Measurements from ENCODE around the gene KRTAP10-2. TPM values are rescaled to one million over a fixed set of nuclear protein-coding genes. Genes with fewer than 3 reads are reported as not detected.

The KRTAP10-2 gene
- total and polyA plus RNA-seq, 2 of the 4 experiments (the other 2 are of a cell fraction) = not detected

- CTCF ChIA-PET = no interaction called here
- Histone ChIP-seq H3K4me1 (ENCODE audit: control insufficient read depth, insufficient read depth, low read length) (no peaks in the 10 kb centered on the region), H3K23ac (ENCODE audit: low read depth, low read length) (no peak overlapping the region), H3K79me1 (ENCODE audit: low read depth in 1 of 2, low read length in 2 of 2) (no peaks in the 10 kb centered on the region), H3K18ac (ENCODE audit: low read depth, low read length) (no peak overlapping the region), H2AK5ac (ENCODE audit: low read depth, low read length) (no peak overlapping the region), H3K9me3 (ENCODE audit: control insufficient read depth, insufficient read depth, low read length) (peaks cover 11% of the 10 kb centered on the region), H3K56ac (ENCODE audit: extremely low read depth, insufficient read depth, low read length) (no peak overlapping the region), H4K8ac (ENCODE audit: low read depth in 2 of 2, low read length in 2 of 2) (no peak overlapping the region), H4K5ac (ENCODE audit: low read depth, low read length) (no peak overlapping the region), H3K9ac (ENCODE audit: low read depth, low read length) (no peak overlapping the region), H2BK120ac (ENCODE audit: low read depth, low read length) (no peak overlapping the region), H3K27me3 (ENCODE audit: control insufficient read depth, insufficient read depth, low read length) (no peaks in the 10 kb centered on the region), H3K36me3 (ENCODE audit: control insufficient read depth, insufficient read depth, low read length) (no peaks in the 10 kb centered on the region), H3K9me1 (ENCODE audit: insufficient read depth, low read length) (no peaks in the 10 kb centered on the region), H2BK15ac (ENCODE audit: low read depth, low read length) (no peak overlapping the region), H3K4me3 (ENCODE audit: insufficient read depth, low read depth, low read length) (no peak overlapping the region), H3K4ac (ENCODE audit: low read depth, low read length) (no peak overlapping the region), H3K27ac (ENCODE audit: insufficient read depth, low read length) (no peak overlapping the region), H2BK5ac (ENCODE audit: low read depth, low read length, poor library complexity, severe bottlenecking) (no peak overlapping the region), H2BK20ac (ENCODE audit: low read depth, low read length) (no peak overlapping the region), H3K4me2 (ENCODE audit: low read depth, low read length) (no peak overlapping the region), H3K14ac (replicated peaks; ENCODE audit: low read depth, low read length) (no peak overlapping the region), H4K20me1 (ENCODE audit: insufficient read depth, low read length) (no peaks in the 10 kb centered on the region), H2AFZ (replicated peaks; ENCODE audit: low read length, poor library complexity) (no peak overlapping the region), H4K91ac (ENCODE audit: insufficient read depth, low read depth, low read length) (no peak overlapping the region), H2AK9ac (replicated peaks; ENCODE audit: low read depth, low read length, poor library complexity) (no peak overlapping the region)
- intact Hi-C loops (cut with micrococcal nuclease) (no loop called here), dilution Hi-C loops (cut with HindIII; ENCODE audit: low sequenced_read_pairs, unreplicated experiment) (no loop called here), in situ Hi-C loops (cut with MboI; ENCODE audit: low sequenced_read_pairs) (loop anchor here (25.0 kb wide), 1 partner anchor 418 kb away; the partner anchor contains the start of gene SLX9)
- POLR2A ChIA-PET (ENCODE audit: unreplicated experiment) = no interaction called here
- DNase-seq = no peak
- WGBS, 2 experiments (ENCODE audit: extremely low coverage in 2 of 2, insufficient read length in 1 of 2) = 83% methylated on average over 13 of the region's 28 CpGs; no CpG with 5 or more reads in 1 of the 2 experiments
- BruUV-seq (replicated peaks) = no TSS peak
- no peak for ATAC-seq (ENCODE audit: low read depth)
- TF ChIP-seq BHLHE40 (IDR thresholded peaks at IDR 0.05; ENCODE audit: low read depth, low read length) (no peak), MXI1 (IDR thresholded peaks at IDR 0.05; ENCODE audit: borderline replicate concordance, low read depth, low read length) (no peak), NFE2L2 (IDR thresholded peaks at IDR 0.05; ENCODE audit: low read depth, low read length) (no peak), RAD21 (IDR thresholded peaks at IDR 0.05; ENCODE audit: low read length) (no peak)
- TF ChIP-seq, protein P1, sequence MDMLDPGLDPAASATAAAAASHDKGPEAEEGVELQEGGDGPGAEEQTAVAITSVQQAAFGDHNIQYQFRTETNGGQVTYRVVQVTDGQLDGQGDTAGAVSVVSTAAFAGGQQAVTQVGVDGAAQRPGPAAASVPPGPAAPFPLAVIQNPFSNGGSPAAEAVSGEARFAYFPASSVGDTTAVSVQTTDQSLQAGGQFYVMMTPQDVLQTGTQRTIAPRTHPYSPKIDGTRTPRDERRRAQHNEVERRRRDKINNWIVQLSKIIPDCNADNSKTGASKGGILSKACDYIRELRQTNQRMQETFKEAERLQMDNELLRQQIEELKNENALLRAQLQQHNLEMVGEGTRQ (IDR thresholded peaks at IDR 0.05; ENCODE audit: low read depth, low read length) = no peak
- TF ChIP-seq, protein P2, sequence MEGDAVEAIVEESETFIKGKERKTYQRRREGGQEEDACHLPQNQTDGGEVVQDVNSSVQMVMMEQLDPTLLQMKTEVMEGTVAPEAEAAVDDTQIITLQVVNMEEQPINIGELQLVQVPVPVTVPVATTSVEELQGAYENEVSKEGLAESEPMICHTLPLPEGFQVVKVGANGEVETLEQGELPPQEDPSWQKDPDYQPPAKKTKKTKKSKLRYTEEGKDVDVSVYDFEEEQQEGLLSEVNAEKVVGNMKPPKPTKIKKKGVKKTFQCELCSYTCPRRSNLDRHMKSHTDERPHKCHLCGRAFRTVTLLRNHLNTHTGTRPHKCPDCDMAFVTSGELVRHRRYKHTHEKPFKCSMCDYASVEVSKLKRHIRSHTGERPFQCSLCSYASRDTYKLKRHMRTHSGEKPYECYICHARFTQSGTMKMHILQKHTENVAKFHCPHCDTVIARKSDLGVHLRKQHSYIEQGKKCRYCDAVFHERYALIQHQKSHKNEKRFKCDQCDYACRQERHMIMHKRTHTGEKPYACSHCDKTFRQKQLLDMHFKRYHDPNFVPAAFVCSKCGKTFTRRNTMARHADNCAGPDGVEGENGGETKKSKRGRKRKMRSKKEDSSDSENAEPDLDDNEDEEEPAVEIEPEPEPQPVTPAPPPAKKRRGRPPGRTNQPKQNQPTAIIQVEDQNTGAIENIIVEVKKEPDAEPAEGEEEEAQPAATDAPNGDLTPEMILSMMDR (conservative IDR thresholded peaks at IDR 0.05; ENCODE audit: low read depth, low read length) = no peak
These were observed 31.7 kb downstream of the KRTAP10-2 start for GRCh38 chr21:44519346-44520325.

Measured in IMR-90 (cell line).